ENCODE measurements around the gene OR52E5.

DNA sequence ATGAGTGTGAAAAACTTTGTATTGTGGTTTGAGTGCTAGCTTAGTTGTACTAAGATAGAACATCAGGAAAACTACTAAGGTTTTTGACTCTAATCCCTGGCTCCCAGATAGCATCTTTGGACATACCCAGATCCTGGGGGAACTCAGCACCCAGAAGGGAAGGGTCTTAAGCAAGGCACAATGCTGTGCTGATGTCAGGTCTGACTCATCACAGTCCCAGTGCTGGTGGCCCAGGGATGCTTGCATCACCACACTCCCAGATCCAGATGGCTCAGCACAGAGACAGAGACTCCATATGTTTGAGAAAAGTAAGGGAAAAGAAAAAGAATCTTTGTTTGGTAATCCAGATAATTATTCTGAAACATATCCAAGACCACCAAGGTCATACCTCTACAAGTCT, 30.8 kb downstream of the OR52E5 start:
- TF ChIP-seq POLR2A (IDR thresholded peaks at IDR 0.05) (no peak), EP300 (IDR thresholded peaks at IDR 0.05) (no peak)
- TF ChIP-seq, protein P1, sequence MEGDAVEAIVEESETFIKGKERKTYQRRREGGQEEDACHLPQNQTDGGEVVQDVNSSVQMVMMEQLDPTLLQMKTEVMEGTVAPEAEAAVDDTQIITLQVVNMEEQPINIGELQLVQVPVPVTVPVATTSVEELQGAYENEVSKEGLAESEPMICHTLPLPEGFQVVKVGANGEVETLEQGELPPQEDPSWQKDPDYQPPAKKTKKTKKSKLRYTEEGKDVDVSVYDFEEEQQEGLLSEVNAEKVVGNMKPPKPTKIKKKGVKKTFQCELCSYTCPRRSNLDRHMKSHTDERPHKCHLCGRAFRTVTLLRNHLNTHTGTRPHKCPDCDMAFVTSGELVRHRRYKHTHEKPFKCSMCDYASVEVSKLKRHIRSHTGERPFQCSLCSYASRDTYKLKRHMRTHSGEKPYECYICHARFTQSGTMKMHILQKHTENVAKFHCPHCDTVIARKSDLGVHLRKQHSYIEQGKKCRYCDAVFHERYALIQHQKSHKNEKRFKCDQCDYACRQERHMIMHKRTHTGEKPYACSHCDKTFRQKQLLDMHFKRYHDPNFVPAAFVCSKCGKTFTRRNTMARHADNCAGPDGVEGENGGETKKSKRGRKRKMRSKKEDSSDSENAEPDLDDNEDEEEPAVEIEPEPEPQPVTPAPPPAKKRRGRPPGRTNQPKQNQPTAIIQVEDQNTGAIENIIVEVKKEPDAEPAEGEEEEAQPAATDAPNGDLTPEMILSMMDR (IDR thresholded peaks at IDR 0.05) = no peak
